ENCODE results near the gene APOE. TPM values are rescaled to one million over a fixed set of nuclear protein-coding genes. Genes with fewer than 3 reads are reported as not detected.

APOE gene
- total and polyA plus RNA-seq, 2 donors (not counting 3 experiments of a cell fraction or from before 2014, with no cell fraction given), result 3.3 to 6.2 TPM

GRCh38 chr19:44942067-44942571 lies 36.5 kb downstream of the APOE start, which contains the start of gene APOC4:
Gene APOC4 (plus strand): TSS chr19:44942237. CDS start chr19:44942278, 41 bp downstream.
- Histone ChIP-seq H3K9me3 (replicated peaks; ENCODE audit: control insufficient read depth, insufficient read depth, low read length) (no peaks in the 10 kb centered on the region), H3K4me2 (ENCODE audit: insufficient read depth, low read length) (no peak within 1 kb of the TSS)
- no TSS peak for BruUV-seq (replicated peaks)

More at GRCh38 chr19:44942067-44942571, 36.5 kb downstream of the APOE start, which contains the start of gene APOC4:
- intact Hi-C loops (cut with micrococcal nuclease), result no loop called here
- Histone ChIP-seq H2AFZ (ENCODE audit: low read depth, low read length) (no peak within 1 kb of the TSS), H3K4me3 (replicated peaks in 1 of 3; ENCODE audit: insufficient read depth in 1 of 3, low read depth in 1 of 3, low read length in 3 of 3) (no peak within 1 kb of the TSS), H3K4me1 (ENCODE audit: control insufficient read depth, extremely low read depth, insufficient read depth, low read length) (no peaks in the 10 kb centered on the region), H3K36me3 (ENCODE audit: control insufficient read depth in 2 of 2, extremely low read depth in 1 of 2, insufficient read depth in 2 of 2, low read length in 2 of 2) (no peaks in the 10 kb centered on the region), H3K27ac (ENCODE audit: insufficient read depth, low read depth, low read length) (no peak within 1 kb of the TSS), H3K9me1 (replicated peaks; ENCODE audit: control insufficient read depth, extremely low read depth, insufficient read depth, low read length) (no peaks in the 10 kb centered on the region), H3K27me3 (ENCODE audit: control insufficient read depth in 2 of 2, insufficient read depth in 2 of 2, low read length in 2 of 2) (no peaks in the 10 kb centered on the region), H4K20me1 (replicated peaks; ENCODE audit: control insufficient read depth, extremely low read depth, insufficient read depth, low read length) (no peaks in the 10 kb centered on the region), H3K9ac (replicated peaks; ENCODE audit: extremely low read depth, insufficient read depth, low read length) (no peak within 1 kb of the TSS), H3K79me2 (ENCODE audit: control insufficient read depth, insufficient read depth, low read length) (no peaks in the 10 kb centered on the region)
- DNase-seq (ENCODE audit: low read depth, low spot score) (no peak), FAIRE-seq (no peak)
- ChIA-PET CTCF (no interaction called here), POLR2A (no interaction called here)
- dilution Hi-C loops (cut with MboI; ENCODE audit: extremely low pct_ligation_motif_present, low sequenced_read_pairs), result no loop called here
- TF ChIP-seq EZH2 (IDR thresholded peaks at IDR 0.05; ENCODE audit: borderline replicate concordance, low read depth, low read length, severe bottlenecking) (no peak), FOS (IDR thresholded peaks at IDR 0.05; ENCODE audit: borderline replicate concordance, insufficient read depth, low read length) (no peak), GATA2 (IDR thresholded peaks at IDR 0.05; ENCODE audit: insufficient read depth, insufficient read length, low read depth, low read length) (no peak), POLR2A (IDR thresholded peaks at IDR 0.05; ENCODE audit: low read depth, low read length) (no peak), MAX (IDR thresholded peaks at IDR 0.05; ENCODE audit: insufficient read depth, insufficient read length) (no peak), JUN (IDR thresholded peaks at IDR 0.05; ENCODE audit: borderline replicate concordance, insufficient read depth, insufficient read length, low read depth) (no peak), POLR2AphosphoS5 (IDR thresholded peaks at IDR 0.05; ENCODE audit: insufficient read depth, low read depth, low read length) (no peak), MYC (IDR thresholded peaks at IDR 0.05; ENCODE audit: low read depth, low read length) (no peak), CTCF (IDR thresholded peaks at IDR 0.05; ENCODE audit: extremely low read depth in 1 of 2, insufficient read depth in 1 of 2, low read depth in 1 of 2, low read length in 2 of 2) (no peak)

Measured in endothelial cell of umbilical vein (primary cell).